PC-9 (cell line): ENCODE data around the gene OR2M4. TPM values are rescaled to one million over a fixed set of nuclear protein-coding genes. Genes with fewer than 3 reads are reported as not detected.
"Not testable (repeated sequence)": the region's sequence is repeated elsewhere in the genome, so short reads cannot be mapped to it uniquely, and the experiment has no call there.

Experiments used
- BruUV-seq: library from RNA; stranded (reverse); fragments of 400-500 nt; replicated peaks from 2 replicates; lab custom pipeline; 2021; lab: Mats Ljungman, UMichigan
- CTCF ChIA-PET: fragments of 300-600 bp; sonication (Branson Sonifier 250); formaldehyde crosslinking; loops from one replicate; lab custom pipeline; 2022; ENCODE audit warnings: antibody characterized with exemption; lab: Charles Lee
- POLR2A ChIA-PET: fragments of 300-600 bp; sonication (Branson Sonifier 250); formaldehyde crosslinking; loops from one replicate; lab custom pipeline; 2022; ENCODE audit warnings: antibody characterized with exemption; ENCODE audit not compliant: unreplicated experiment; lab: Charles Lee
- DNase-seq, 2 experiments: peaks; one replicate each; pipeline versions ENCODE4 v3.0.0 to v3.0.0-alpha.2; 2015 to 2022; ENCODE audit warnings: mixed read lengths in 1 of 2
- H2AFZ ChIP-seq: fragments of 200-600 bp; sonication (generic); 2 replicates; pipeline ENCODE4 v1.8.1; 2017; ENCODE audit warnings: antibody characterized with exemption
- H3F3A ChIP-seq: fragments of 200-600 bp; sonication (generic); 2 replicates; pipeline ENCODE4 v1.8.1; 2017; ENCODE audit warnings: antibody characterized with exemption, mild to moderate bottlenecking, low read depth; ENCODE audit not compliant: insufficient read depth
- H3K27ac ChIP-seq: fragments of 200-600 bp; sonication (generic); 2 replicates; pipeline ENCODE4 v1.6.1; 2016; ENCODE audit warnings: mixed run types
- H3K27me3 ChIP-seq: fragments of 200-600 bp; sonication (generic); 2 replicates; pipeline ENCODE4 v1.6.1; 2016; ENCODE audit warnings: low read depth, mixed run types; ENCODE audit not compliant: insufficient read depth
- H3K36me3 ChIP-seq: fragments of 200-600 bp; sonication (generic); 2 replicates; pipeline ENCODE4 v1.6.1; 2016; ENCODE audit warnings: low read depth, mixed run types
- H3K4me1 ChIP-seq: fragments of 200-600 bp; sonication (generic); replicated peaks from 2 replicates; pipeline ENCODE4 v1.6.1; 2016; ENCODE audit warnings: mixed run types; ENCODE audit not compliant: insufficient read depth
- H3K4me2 ChIP-seq: fragments of 200-600 bp; sonication (generic); 2 replicates; pipeline ENCODE4 v1.6.1; 2017; ENCODE audit warnings: mixed run types
- H3K4me3 ChIP-seq: fragments of 200-600 bp; sonication (generic); 2 replicates; pipeline ENCODE4 v1.6.1; 2016; ENCODE audit warnings: mixed run types
- H3K79me2 ChIP-seq: fragments of 200-600 bp; sonication (generic); 2 replicates; pipeline ENCODE4 v1.6.1; 2017; ENCODE audit warnings: low read depth, mixed run types
- H3K9me2 ChIP-seq: fragments of 200-600 bp; sonication (generic); 2 replicates; pipeline ENCODE4 v1.8.1; 2017; ENCODE audit warnings: mild to moderate bottlenecking; ENCODE audit not compliant: insufficient read depth
- H3K9me3 ChIP-seq: fragments of 200-600 bp; sonication (generic); 2 replicates; pipeline ENCODE4 v1.8.1; 2016; ENCODE audit warnings: low read depth; ENCODE audit not compliant: insufficient read depth
- H4K20me1 ChIP-seq: fragments of 200-600 bp; sonication (generic); 2 replicates; pipeline ENCODE4 v1.8.1; 2017; ENCODE audit not compliant: insufficient read depth
- EZH2 ChIP-seq: fragments of 200-600 bp; sonication (generic); IDR thresholded peaks from 2 replicates; pipeline ENCODE4 v1.8.0; 2017; ENCODE audit warnings: antibody characterized with exemption, low read depth
- intact Hi-C: fragments of 100-400 bp; cut with micrococcal nuclease; formaldehyde crosslinking; loops from one replicate; pipeline ENCODE4 v1.10.0; 2022; ENCODE audit not compliant: unreplicated experiment
- total RNA-seq: library from RNA; stranded (reverse); gene quantifications from 2 replicates; pipeline ENCODE4 v1.2.3, GENCODE V29; 2021
- TF ChIP-seq, protein P1 (sequence below): fragments of 200-600 bp; sonication (generic); conservative IDR thresholded peaks from 2 replicates; pipeline ENCODE4 v1.6.1; 2017; ENCODE audit warnings: mixed run types, antibody characterized with exemption, mild to moderate bottlenecking, moderate library complexity

The OR2M4 gene
- total RNA-seq, 1 experiment from 2014 or later = not detected

- intact Hi-C loops = no loop called here
- TF ChIP-seq EZH2 = no peak
- no TSS peak for BruUV-seq
- Histone ChIP-seq H3F3A (no peaks in the 10 kb centered on the region), H3K4me1 (no peaks in the 10 kb centered on the region), H3K4me2 (no peak overlapping the region), H4K20me1 (no peaks in the 10 kb centered on the region), H3K27ac (no peak overlapping the region), H3K4me3 (no peak overlapping the region), H3K9me3 (no peaks in the 10 kb centered on the region), H3K27me3 (no peaks in the 10 kb centered on the region), H3K36me3 (no peaks in the 10 kb centered on the region), H3K9me2 (no peaks in the 10 kb centered on the region), H2AFZ (no peak overlapping the region), H3K79me2 (no peaks in the 10 kb centered on the region)
- CTCF ChIA-PET = no interaction called here
- no peak for DNase-seq
- POLR2A ChIA-PET = no interaction called here
These were observed 8.3 kb downstream of the OR2M4 start for GRCh38 chr1:248239478-248239877.

DNA sequence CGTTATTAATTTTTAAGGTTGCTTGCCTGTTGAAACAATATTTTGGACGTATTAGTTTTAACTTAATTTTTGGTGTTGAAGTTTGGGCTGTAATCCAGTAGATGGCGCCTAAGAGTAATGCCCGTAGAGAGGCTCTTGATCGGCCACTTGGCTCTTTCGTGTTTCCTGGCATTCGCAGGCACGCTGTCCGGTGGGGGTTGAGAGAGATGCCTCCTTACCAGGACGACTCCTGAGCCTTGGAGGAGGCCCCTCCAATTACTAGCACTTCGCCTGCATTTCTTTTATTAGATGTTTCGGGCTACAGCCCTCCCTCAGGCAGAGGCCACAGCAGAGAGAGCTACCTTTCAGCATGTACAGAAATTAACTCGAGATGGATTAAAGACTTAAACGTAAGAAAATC lies 12.0 kb downstream of the OR2M4 start:
- ChIA-PET CTCF (no interaction called here), POLR2A (no interaction called here)
- no peaks in the 10 kb centered on the region for H4K20me1 ChIP-seq
- H3K4me2 ChIP-seq = 0 out of 2 replicates have a peak overlapping the region, but pooled peaks have one; percentile 38
- no peaks in the 10 kb centered on the region for H3K9me2 ChIP-seq
- H3K4me3 ChIP-seq = no peak overlapping the region
- no peaks in the 10 kb centered on the region for H3K27me3 ChIP-seq
- H3K79me2 ChIP-seq = no peaks in the 10 kb centered on the region
- no peak overlapping the region for H3K27ac ChIP-seq
- no peak overlapping the region for H2AFZ ChIP-seq
- intact Hi-C loops = no loop called here
- BruUV-seq = no TSS peak
- H3K4me1 ChIP-seq = no peaks in the 10 kb centered on the region
- peak in 1 of 2 experiments; percentile 9 for DNase-seq
- H3K9me3 ChIP-seq = no peaks in the 10 kb centered on the region
- H3F3A ChIP-seq = no peaks in the 10 kb centered on the region
- TF ChIP-seq, protein P1, sequence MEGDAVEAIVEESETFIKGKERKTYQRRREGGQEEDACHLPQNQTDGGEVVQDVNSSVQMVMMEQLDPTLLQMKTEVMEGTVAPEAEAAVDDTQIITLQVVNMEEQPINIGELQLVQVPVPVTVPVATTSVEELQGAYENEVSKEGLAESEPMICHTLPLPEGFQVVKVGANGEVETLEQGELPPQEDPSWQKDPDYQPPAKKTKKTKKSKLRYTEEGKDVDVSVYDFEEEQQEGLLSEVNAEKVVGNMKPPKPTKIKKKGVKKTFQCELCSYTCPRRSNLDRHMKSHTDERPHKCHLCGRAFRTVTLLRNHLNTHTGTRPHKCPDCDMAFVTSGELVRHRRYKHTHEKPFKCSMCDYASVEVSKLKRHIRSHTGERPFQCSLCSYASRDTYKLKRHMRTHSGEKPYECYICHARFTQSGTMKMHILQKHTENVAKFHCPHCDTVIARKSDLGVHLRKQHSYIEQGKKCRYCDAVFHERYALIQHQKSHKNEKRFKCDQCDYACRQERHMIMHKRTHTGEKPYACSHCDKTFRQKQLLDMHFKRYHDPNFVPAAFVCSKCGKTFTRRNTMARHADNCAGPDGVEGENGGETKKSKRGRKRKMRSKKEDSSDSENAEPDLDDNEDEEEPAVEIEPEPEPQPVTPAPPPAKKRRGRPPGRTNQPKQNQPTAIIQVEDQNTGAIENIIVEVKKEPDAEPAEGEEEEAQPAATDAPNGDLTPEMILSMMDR = peak; percentile 72
- TF ChIP-seq EZH2 = no peak
- H3K36me3 ChIP-seq = no peaks in the 10 kb centered on the region

GRCh38 chr1:248259309-248259708 lies 28.1 kb downstream of the OR2M4 start:
- H2AFZ ChIP-seq, H3F3A ChIP-seq, H4K20me1 ChIP-seq, H3K79me2 ChIP-seq, H3K36me3 ChIP-seq, H3K4me3 ChIP-seq, H3K9me2 ChIP-seq, H3K27ac ChIP-seq, BruUV-seq, H3K27me3 ChIP-seq, H3K4me2 ChIP-seq, intact Hi-C loops, H3K9me3 ChIP-seq, DNase-seq, H3K4me1 ChIP-seq, CTCF ChIA-PET, POLR2A ChIA-PET: not testable (repeated sequence)

DNA sequence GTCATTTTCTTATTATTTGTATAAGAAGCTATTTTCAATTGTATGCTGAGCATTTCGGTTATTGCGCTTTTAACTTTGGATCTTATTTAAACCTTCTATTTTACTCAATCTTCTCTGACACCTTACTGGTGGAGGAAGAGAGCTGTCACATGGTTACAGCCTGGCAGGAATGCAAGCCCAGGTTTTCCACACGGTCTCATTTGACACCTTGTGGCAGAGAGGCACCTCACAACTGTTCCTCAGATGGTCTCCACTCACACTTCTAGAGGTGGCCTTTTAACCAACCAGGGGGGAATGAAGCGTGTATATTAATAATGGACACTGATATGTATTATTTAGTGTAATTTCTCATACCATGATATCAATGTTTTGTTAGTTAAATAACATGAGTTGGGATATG lies 37.0 kb downstream of the OR2M4 start:
- no peaks in the 10 kb centered on the region for H3K36me3 ChIP-seq
- no peaks in the 10 kb centered on the region for H3F3A ChIP-seq
- no peaks in the 10 kb centered on the region for H4K20me1 ChIP-seq
- H3K9me3 ChIP-seq = no peaks in the 10 kb centered on the region
- H3K4me2 ChIP-seq = no peak overlapping the region
- ChIA-PET POLR2A (no interaction called here), CTCF (no interaction called here)
- no peak overlapping the region for H3K27ac ChIP-seq
- H3K9me2 ChIP-seq = no peaks in the 10 kb centered on the region
- no peak for TF ChIP-seq EZH2
- TF ChIP-seq, protein P1 = no peak
- no peaks in the 10 kb centered on the region for H3K27me3 ChIP-seq
- H3K4me1 ChIP-seq = no peaks in the 10 kb centered on the region
- H3K79me2 ChIP-seq = no peaks in the 10 kb centered on the region
- intact Hi-C loops = no loop called here
- BruUV-seq = no TSS peak
- no peak overlapping the region for H2AFZ ChIP-seq
- DNase-seq = no peak
- H3K4me3 ChIP-seq = no peak overlapping the region

DNA sequence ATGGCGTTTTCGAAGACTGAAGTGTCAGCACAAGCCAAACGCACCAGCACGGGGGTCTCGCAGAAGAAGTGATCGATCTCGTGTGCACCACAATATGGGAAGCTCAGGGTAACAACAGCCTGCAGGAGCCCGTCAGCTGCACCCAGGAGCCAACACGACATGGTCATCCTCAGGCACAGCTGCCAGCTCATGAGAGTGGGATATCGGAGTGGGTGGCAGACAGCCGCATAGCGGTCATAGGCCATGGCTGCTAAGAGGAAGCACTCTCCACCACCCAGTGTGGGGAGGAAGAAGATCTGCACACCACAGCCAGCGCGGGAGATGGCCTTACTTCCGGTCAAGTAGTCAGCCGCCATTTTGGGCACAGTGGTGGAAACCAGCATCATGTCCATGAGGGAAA lies 42.0 kb downstream of the OR2M4 start:
- intact Hi-C loops = not testable (repeated sequence)

More for the DNA sequence above, 42.0 kb downstream of the OR2M4 start:
- H3F3A ChIP-seq, H3K36me3 ChIP-seq, H3K9me2 ChIP-seq, H3K9me3 ChIP-seq, H4K20me1 ChIP-seq, H3K4me2 ChIP-seq, BruUV-seq, H3K4me3 ChIP-seq, DNase-seq, CTCF ChIA-PET, H3K27me3 ChIP-seq, POLR2A ChIA-PET, H3K4me1 ChIP-seq, H2AFZ ChIP-seq, H3K27ac ChIP-seq, H3K79me2 ChIP-seq: not testable (repeated sequence)
